ENCODE measurements around the gene ATP8A1. TPM values are rescaled to one million over a fixed set of nuclear protein-coding genes. Genes with fewer than 3 reads are reported as not detected.

Gene ATP8A1
- total RNA-seq, 2 donors from 2014 or later, result 15.2 to 24.7 TPM

DNA sequence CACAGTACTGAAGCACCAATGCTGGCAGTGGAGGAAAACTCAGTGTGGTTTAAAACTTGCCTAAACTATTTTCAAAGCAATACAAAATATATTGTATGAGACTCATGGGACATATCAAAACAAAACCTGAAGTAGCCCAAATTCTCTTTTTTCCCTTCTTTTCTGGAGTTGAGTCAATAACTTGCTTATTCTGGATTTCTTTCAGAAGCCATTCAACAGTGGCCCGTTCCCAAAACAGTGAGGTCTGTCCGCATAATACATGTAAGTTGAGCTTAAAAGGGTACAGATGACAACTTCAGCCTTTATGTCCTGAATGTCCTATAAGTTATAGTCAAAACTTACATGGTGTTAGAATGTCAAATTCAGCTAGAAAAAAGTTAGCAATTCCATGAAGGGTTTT, 158.9 kb downstream of the ATP8A1 start:
- ATAC-seq (ENCODE audit: insufficient number of reproducible peaks, low FRiP score, low read depth) (no peak), DNase-seq (ENCODE audit: low spot score) (no peak)
- no peak overlapping the region for H3K27ac ChIP-seq
- no peaks in the 10 kb centered on the region for H3K9me3 ChIP-seq
- no peaks in the 10 kb centered on the region for H3K36me3 ChIP-seq
- no peaks in the 10 kb centered on the region for H3K27me3 ChIP-seq (replicated peaks; ENCODE audit: insufficient read depth)
- TF ChIP-seq CTCF (IDR thresholded peaks at IDR 0.05), result no peak
- H3K4me1 ChIP-seq (ENCODE audit: control insufficient read depth in 1 of 2, low read depth in 2 of 2), result peaks cover 0 to 13% of the 10 kb centered on the region in 2 donors
- H3K4me3 ChIP-seq, result no peak overlapping the region

DNA sequence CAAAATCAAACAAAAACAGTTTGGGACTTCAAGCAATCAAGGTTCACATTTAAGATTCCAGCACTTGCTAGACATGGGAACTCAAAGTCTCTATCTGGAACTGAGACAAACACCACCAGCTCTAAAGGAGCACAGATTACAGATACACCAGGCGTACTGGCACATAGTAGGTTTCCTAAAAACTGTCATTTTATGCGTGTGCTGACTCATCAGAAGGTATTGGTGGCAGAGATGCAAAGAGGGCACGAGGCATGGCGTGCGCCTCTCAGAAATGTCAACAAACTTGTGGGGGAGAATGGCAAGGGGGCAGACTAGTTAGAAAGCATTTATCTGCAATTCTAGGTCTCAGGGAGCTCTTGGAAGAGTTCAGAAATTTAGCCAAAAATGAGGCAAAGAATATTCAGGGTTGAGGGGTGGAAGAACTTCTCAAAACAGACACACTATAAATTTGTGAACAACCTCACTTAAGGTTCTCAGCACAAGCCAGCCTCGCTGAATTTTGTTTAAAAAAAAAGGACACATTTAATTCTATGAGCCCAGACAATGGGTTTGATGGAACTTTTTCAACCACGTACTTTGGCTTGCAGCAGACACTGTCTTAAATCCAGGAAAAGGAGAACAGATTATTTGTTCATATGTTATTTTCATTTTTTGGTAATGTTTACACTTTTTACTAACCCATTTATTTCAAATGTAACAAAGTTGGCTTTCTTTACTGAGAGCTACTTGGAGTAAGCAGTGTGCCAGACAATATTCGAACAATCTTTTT, 159.6 kb downstream of the ATP8A1 start:
- TF ChIP-seq CTCF (IDR thresholded peaks at IDR 0.05), result no peak

DNA sequence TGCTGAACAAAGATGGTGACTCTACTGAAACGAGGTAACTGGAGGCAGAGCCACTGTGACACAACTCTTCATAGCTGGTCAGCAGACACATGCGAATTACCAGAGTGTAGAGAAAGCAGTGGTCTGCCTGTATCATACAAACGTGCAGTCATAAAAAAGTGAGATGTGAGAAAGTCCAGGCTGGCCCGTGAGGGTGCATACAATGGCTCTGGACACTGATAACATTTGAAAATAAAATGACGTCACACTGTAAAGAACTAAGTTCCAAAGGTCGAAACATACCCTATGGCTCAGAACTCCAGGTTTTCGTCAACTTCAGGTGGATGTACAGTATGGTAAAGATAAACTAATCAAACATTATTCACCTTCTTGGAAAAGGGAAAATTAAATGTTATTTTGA, 163.9 kb downstream of the ATP8A1 start:
- Histone ChIP-seq H3K9me3 (no peaks in the 10 kb centered on the region), H3K27ac (no peak overlapping the region), H3K4me1 (ENCODE audit: control insufficient read depth in 1 of 2, low read depth in 2 of 2) (peaks cover 0 to 10% of the 10 kb centered on the region in 2 donors), H3K27me3 (replicated peaks; ENCODE audit: insufficient read depth) (no peaks in the 10 kb centered on the region), H3K4me3 (no peak overlapping the region), H3K36me3 (no peaks in the 10 kb centered on the region)
- DNase-seq (ENCODE audit: low spot score), result no peak
- TF ChIP-seq CTCF (IDR thresholded peaks at IDR 0.05), result no peak
- ATAC-seq (ENCODE audit: insufficient number of reproducible peaks, low FRiP score, low read depth), result no peak

More for the DNA sequence above, 159.6 kb downstream of the ATP8A1 start:
- H3K27ac ChIP-seq, result no peak overlapping the region
- no peaks in the 10 kb centered on the region for H3K36me3 ChIP-seq
- H3K4me3 ChIP-seq, result no peak overlapping the region
- peaks cover 0 to 13% of the 10 kb centered on the region in 2 donors for H3K4me1 ChIP-seq (ENCODE audit: control insufficient read depth in 1 of 2, low read depth in 2 of 2)
- ATAC-seq (ENCODE audit: insufficient number of reproducible peaks, low FRiP score, low read depth) (no peak), DNase-seq (ENCODE audit: low spot score) (no peak)
- no peaks in the 10 kb centered on the region for H3K27me3 ChIP-seq (replicated peaks; ENCODE audit: insufficient read depth)
- H3K9me3 ChIP-seq, result no peaks in the 10 kb centered on the region

GRCh38 chr4:42490015-42490414, 166.9 kb downstream of the ATP8A1 start:
- Histone ChIP-seq H3K9me3 (no peaks in the 10 kb centered on the region), H3K4me3 (no peak overlapping the region), H3K27me3 (replicated peaks; ENCODE audit: insufficient read depth) (no peaks in the 10 kb centered on the region), H3K36me3 (no peaks in the 10 kb centered on the region), H3K27ac (no peak overlapping the region), H3K4me1 (ENCODE audit: control insufficient read depth in 1 of 2, low read depth in 2 of 2) (no peaks in the 10 kb centered on the region)
- DNase-seq (ENCODE audit: low spot score) (no peak), ATAC-seq (ENCODE audit: insufficient number of reproducible peaks, low FRiP score, low read depth) (no peak)
- TF ChIP-seq CTCF (IDR thresholded peaks at IDR 0.05), result no peak

- H3K36me3 ChIP-seq, result no peaks in the 10 kb centered on the region
- DNase-seq (ENCODE audit: low spot score), result no peak
- H3K9me3 ChIP-seq, result no peaks in the 10 kb centered on the region
- H3K4me3 ChIP-seq, result no peak overlapping the region
- TF ChIP-seq CTCF (IDR thresholded peaks at IDR 0.05), result no peak
- no peaks in the 10 kb centered on the region for H3K27me3 ChIP-seq (replicated peaks; ENCODE audit: insufficient read depth)
- H3K4me1 ChIP-seq (ENCODE audit: control insufficient read depth in 1 of 2, low read depth in 2 of 2), result no peaks in the 10 kb centered on the region
- ATAC-seq (ENCODE audit: insufficient number of reproducible peaks, low FRiP score, low read depth), result no peak
- no peak overlapping the region for H3K27ac ChIP-seq
Observed at GRCh38 chr4:42489095-42489494, 167.8 kb downstream of the ATP8A1 start.

Data from thoracic aorta (tissue), 2 donors.